Esophagus mucosa (tissue), 1 donor: ENCODE results near the gene UNC119B. TPM values are rescaled to one million over a fixed set of nuclear protein-coding genes. Genes with fewer than 3 reads are reported as not detected.

Experiments used
- ATAC-seq: fragments of 200-7000 bp; cut with Tn5 transposase; one replicate; pipeline ENCODE4 v1.9.1; 2020
- total RNA-seq: library from RNA; stranded (reverse); gene quantifications from one replicate; pipeline ENCODE4 v1.2.4, GENCODE V29; 2023
- donor health status: DM: yes; HTN: yes; CAD: no.

UNC119B gene
- 14.7 TPM for total RNA-seq

DNA sequence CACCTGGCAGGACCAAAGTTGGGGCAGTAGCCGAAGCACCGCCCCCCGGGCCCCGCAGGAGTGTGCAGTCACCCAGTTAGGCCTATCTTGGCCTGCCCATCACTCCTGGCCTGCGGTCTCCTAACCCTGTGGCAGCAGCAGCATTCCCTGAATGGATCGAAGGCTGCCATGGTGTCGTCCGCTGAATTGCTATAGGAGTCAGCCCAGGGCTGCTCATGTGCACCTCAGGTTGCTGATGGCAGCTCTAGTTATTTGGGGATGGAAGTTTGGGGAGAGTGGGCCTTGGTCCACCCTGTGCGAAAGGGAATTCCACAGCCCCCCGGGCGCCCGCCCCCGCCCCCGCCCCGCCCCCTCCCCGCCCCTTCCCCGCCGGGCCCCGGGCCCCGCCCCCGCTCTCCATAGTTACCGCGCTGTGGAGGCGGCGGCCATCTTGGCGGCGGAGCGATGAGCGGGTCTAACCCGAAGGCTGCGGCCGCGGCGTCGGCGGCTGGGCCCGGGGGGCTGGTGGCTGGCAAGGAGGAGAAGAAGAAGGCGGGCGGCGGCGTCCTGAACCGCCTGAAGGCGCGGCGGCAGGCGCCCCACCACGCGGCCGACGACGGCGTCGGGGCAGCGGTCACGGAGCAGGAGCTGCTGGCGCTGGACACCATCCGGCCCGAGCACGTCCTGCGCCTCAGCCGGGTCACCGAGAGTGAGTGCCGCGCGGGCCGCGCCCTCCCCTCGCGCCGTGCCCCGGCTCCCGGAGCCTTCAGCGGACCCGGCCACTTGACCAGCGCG, at the start of gene UNC119B:
Gene UNC119B, plus strand, starts transcription at position 428 of the 774 bp plus-strand sequence. Its CDS starts 17 bp downstream, at position 445.
- peak; percentile 77 for ATAC-seq

DNA sequence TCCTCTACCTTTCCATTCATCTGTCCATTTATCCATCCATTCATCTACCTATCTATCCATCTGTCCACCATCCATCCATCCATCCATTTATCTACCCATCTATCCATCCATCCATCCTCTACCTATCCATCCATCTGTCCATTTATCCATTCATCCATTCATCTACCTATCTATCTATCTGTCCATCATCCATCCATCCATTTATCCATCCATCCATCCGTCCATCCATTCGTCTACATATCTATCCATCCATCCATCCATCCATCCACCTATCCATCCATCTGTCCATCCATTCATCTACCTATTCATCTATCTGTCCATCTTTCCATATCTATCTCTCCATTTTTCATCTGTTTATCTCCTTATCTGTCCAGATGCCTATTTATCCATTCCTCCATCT, 48.8 kb upstream of the UNC119B start:
- no peak for ATAC-seq

DNA sequence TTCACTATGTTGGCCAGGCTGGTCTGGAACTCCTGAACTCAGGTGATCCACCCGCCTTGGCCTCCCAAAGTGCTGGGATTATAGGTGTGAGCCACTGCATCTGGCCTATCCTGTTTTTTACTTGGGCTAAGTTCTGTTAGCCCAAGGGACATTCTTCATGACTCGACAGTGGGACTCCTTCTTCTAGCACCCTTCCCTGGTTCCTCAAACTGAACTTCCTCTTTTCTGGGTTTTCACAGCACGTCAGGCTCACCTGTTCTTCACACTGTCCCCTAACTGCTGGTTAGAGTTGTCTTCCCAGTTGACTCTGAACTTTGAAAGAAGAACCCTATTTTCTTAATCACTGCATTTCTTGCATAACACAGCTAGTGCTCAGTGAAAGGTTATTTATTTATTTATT, 47.4 kb upstream of the UNC119B start:
- ATAC-seq, result no peak

DNA sequence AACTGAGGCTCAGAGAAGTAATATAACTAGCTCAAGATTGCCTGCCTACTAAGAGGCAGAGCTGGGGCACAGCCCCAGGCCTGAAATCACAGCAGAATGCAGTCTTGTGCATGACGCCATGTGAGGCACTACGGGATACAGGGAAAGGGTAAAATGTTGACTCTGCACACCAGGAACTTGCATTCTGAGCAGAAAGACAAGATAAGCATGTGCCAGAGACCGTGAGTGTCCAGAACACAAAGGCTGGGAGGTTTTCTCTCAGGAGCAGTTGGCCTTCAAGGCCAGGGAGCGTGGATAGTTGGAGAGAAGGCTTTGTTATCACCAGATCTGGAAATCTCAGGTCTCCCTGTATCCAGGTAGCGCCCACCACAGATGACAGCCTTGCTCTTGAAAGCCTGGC, 46.5 kb upstream of the UNC119B start:
- no peak for ATAC-seq

DNA sequence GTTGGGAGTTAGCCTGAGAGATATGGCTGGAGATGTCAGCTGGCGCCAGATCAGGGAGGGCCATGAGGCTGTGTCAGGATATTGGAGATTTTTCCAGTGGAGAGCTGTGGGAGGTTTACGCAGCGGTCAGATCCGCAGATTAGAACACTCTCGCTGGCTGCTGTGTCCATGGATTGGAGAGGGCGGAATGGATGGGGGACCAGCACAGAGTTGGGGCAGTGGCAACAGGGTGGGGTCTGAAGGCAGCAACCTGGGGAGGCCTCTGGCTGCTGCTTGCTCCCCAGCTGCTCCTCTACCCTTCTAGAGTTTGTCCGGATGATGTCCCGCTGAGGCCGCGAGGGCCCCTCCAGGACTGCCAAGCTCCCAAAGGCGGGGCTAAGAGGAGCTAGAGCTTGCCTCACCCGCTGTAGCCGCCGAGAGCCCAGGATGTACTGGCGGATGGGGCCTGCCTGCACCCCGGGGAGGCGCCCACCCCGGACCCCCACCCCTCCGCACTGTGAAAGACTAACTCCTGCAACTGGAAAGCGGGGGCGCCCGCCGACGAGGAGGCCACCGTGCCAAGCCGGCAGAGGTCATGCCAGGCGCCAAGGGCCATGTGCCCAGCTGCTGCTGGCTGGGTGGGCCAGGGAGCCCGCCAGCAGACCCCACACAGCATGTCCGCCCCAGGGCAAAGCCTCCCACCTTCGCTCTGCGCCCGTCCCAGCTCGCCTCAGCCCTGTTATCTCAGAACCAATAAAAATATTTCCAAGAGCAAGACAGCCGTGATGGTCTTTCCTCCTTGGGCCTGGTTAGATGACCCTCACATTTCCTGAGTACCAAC, 43.5 kb upstream of the UNC119B start:
- no peak for ATAC-seq

DNA sequence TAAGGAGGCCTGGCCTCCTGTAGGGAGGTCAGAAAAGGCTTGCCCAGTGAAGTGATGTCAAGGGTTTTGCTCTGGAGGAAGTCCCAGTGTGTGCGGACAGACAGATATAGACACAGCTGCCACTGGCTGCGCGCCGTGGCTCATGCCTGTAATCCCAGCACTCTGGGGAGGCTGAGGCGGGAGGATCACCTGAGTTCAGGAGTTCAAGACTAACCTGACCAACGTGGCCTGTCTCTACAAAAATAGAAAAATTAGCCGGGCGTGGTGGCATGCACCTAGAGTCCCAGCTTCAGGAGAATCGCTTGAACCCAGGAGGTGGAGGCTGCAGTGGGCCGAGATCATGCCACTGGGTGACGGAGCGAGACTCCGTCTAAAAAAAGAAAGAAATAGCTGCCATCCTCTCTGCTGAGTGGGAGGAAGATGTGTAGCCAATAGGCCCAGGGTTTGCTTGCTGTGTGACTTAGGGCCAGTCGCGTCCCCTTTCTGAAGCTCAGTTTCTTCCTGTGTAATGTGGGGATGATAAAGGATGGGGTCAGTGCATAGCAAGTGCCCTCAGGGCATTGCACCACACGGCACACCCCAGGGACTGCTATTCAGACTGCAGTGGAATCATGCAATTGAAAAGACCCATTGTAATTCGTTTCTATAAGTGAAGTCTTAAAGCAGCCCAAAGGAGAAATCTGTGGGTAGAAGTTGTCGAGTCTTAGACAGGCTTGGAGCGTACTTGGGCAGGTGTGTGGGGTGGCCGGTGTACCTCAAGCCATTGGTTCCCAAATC, 42.0 kb upstream of the UNC119B start:
- no peak for ATAC-seq

DNA sequence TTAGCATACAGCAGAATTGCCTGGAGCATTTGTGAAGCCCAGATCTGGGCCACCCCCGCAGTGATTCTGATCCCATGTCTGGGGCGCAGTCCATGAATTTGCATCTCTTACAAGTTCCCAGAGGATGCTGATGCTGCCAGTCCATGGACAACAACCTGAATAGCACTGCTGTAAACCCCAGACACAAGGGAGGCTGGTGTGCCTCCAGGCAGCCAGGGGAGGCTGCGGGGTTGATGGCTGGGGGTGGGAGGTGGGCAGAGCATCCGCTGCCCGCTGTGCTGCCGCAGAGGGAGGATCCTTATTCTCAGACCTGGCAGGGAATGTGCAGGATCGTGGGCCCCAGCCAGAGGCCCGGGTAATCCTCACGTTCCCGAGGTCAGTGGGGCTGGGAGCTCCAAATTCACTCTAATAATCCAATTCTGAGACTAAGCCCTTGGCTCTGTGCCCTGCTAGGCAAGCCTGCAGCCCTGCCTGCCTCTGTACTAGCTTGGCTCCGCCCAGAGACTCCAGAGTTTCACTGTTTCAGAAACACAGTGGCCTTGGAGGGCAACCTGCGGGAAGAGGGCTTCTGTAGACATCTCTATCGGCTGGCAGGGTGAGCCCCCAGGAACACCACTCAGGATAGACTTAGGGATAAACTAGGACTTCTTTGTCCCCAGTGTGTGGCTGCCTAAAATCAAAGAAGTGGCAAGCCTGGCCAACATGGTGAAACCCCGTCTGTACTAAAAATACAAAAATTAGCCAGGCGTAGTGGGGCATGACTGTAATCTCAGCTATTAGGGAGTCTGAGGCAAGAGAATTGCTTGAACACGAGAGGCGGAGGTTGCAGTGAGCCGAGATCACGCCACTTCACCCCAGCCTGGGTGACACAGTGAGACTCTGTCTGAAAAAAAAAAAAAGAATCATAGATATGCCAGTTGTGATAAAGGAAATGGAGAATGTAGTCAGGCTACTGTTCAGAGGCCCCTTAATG, 41.1 kb upstream of the UNC119B start:
- ATAC-seq, result peak; percentile 73

DNA sequence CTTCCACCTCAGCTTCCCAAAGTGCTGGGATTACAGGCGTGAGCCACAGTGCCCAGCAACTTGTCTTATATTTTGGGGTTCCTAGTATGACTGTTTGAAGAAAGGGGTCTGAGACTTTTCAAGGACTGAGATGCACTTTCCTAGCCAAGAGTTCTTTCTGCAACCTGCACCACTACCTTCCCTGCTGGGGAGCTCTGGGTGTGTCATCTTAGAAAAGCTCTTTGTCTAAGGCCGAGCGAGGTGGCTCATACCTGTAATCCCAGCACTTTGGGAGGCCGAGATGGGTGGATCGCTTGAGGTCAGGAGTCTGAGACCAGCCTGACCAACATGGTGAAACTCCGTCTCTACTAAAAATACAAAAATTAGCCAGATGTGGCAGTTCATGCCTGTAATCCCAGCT, 40.0 kb upstream of the UNC119B start:
- ATAC-seq, result peak; percentile 37

DNA sequence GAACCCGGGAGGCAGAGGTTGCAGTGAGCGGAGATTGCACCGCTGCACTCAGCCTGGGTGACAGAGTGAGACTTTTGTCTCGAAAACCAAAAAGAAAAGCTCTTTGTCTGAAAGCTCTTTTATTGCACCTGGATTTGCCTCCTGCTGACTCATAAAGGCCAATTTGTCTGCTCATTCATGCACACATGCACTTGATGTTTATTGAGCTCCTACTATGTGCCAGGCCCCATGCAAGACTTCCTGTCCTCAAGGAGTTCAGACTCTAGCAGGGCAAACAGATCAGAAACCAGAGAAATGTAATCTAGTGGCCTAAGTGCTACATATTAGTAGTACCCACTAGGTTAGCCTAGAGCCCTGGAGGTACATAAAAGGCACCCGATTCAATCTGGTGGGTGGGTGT, 39.6 kb upstream of the UNC119B start:
- ATAC-seq, result no peak

DNA sequence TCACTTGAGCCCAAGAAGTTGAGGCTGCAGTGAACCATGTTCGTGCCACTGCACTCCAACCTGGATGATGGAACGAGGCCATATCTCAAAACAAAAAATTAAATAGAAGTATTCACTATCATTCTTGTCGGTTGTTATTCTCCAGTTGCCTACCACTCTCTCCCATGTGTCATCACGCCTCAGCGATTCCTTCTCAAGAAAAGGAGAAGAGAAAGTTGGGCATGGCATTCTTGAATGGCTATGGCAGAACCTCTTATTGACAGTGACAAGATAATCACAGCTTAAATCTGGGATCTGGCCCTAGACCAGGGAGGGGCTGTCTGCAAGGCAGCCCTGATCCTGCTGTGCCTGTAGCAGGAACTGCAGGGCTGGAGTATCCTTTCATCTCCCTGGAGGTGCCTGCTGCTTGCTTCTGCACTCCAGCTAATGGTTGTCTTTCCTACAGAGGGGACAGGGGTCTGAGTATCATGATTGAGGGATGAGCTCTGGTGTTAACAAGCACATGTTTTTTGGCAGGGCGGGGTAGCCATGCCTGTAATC, 36.1 kb upstream of the UNC119B start:
- ATAC-seq, result no peak

DNA sequence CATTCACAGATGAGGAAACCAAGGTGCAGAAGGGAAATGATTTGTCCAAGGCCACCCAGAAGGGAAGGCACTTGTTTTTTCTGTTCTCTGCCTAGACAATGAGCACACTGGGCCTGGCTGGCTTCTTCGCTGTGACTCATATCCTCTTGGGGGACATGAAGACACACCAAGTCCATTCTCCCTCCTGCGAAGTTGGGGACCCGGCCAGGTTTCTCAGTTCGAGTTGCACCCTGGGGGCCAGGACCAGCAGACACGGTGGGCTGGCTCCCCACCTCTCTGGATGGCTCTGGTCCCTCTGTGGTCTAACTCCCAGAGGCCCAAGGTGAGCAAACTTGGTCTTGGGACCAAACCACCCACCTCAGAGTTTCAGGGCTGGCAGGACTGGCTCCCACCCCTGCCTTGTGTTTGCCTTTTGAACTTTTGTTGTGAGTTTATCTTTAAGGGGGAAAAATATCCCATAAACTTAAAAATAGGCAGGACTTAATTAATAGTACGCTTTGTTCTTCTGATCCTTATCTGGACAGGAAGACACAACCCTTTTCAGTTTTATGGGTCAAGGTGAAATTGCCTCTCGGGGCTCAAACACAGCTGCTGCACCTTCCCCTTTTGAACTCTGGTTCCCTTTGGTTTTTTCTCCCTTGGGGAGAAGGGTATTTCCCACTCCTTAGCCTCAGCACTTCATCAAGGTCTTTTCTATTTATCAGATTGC, 32.3 kb upstream of the UNC119B start:
- ATAC-seq, result peak; percentile 43

DNA sequence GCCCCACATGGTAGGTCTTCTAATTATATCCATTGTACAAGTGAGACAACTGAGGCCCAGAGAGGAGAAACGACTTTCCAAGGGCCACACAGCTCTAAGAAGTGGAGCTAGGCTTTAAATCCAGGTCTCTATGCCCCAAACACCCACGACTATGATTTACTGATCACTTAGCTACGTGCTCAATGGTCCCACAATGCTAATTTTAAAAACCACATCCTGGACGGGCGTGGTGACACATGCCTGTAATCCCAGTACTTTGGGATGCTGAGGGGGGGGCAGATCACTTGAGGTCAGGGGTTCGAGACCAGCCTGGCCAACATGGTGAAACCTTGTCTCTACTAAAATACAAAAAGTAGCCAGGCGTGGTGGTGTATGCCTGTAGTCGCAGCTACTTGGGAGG, 31.7 kb upstream of the UNC119B start:
- ATAC-seq, result no peak

DNA sequence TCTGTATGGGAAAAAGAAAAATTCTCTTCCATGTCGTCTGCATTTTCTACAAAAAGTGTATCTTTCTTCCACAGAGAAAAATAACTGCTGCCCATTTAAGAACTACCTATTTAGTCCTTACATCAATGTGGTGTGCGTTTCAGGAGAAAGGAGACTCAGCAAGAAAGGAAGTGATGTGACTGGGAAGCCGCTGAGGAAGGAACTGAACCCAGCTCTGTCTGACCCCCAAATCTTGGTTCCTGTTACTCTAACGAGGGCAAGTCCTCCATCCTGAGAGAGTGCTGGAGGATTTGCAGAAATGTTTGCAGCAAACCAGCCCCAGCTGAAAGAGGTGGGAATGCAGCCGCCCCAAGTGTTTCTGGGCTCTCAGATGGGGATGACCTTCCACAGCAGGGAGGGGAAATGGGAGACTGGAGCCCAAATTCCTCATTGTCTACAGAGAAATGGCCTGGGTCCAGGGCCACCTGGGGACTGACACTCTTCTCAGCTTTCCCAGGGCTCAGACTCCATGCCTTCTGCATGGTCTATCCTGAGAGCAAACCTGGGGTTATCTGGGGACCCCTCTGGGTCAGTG, 30.0 kb upstream of the UNC119B start:
- ATAC-seq, result no peak

DNA sequence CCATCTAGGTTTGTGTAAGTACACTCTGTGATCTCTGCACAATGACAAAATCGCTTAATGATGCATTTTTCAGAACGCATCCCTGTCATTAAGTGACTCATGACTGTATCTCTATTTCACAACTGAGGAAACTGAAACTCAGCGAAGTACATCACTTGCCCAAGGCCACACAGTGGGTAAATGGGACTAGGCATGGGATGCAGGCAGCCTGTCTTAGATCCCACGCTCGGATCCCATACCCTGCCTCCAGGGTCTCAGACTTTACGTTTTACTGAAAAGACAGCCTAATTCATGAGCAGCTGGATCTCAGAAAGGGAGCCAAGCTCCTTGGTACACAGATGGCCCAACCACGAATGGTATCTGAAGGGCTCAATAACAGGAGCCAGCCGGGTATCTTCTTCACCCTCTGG, 25.7 kb upstream of the UNC119B start:
- no peak for ATAC-seq

DNA sequence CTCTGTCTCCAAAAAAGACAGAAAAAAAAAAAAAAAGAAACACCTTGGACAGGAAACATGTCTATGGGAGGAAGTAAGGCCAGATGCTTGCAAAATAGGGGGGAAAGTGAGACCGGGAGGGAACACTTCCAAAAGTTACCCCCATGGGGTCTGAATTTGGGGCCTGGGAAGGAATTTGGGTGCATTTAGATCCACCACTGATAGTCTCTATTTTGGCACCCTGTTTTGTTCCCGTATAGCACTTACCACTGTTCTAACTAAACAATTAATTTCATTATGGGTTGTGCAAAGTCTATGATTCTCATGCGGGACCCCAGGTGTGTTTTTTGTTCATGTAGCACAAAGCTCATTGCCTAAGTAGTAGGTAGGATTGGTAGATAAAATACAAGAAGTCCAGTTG, 24.7 kb upstream of the UNC119B start:
- no peak for ATAC-seq

DNA sequence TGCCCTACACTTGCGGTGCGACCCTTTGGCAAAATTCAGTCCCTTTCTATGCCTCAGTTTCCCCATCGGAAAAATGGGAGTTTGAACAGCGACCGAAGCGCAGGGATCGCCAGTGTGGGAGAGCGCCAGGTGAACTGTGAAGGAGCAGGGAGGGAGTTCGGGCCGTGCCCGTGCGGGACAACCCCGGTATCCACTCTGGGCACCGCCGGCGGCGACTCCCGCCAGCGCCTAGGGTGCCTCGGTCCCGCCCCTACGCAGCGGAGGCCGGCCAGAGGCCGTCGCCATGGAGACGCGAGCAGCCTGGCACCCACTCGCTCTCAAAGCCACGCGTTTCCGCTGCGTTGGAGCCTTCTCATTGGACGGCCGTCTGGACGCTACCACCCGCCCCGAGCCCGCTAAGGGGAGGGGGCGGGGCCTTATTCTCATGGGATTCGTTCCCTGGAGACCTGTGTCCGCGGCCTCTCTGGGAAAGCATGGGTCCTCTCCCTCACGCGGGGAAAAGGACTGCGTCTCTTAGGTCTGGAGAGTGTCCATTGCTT, 24.0 kb upstream of the UNC119B start:
- peak; percentile 92 for ATAC-seq

DNA sequence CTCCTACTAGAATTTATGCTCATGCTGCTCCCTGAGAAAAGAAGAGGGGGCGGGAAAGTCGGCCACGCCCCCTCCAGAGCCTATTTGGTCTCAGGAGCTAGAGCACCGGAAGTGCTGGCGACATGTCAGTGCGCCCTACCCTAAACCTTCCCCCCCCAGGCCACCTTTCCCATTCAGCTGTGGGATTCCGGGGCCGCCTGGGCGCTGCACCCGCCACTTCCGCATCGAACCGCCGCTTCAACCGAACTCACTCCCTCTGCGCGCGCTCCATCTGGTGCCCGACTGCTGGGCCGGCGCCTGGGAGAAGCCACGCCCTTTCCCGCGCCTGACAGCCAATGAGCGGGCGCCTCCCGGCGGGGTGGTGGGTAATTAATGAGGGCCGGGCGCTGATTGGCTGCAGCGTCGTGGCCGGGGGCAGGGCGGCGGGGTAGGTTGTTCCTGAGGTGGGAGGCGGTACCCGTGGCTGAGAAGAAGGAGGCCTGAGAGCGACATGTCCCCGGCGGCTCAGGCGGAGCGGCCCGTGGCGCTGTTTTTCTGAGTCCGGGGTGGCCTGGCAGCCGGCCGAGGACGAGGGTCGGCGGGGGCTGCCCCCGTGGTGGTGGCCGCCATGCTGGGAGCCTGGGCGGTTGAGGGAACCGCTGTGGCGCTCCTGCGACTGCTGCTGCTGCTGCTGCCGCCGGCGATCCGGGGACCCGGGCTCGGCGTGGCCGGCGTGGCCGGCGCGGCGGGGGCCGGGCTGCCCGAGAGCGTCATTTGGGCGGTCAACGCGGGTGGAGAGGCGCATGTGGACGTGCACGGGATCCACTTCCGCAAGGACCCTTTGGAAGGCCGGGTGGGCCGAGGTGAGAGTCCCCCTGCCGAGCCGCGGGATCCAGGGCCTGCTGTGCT, 23.3 kb upstream of the UNC119B start, which contains the start of gene MLEC:
Gene MLEC, plus strand, starts transcription at position 460 of the 888 bp plus-strand sequence. Its CDS starts 148 bp downstream, at position 608.
- ATAC-seq, result peak; percentile 95

DNA sequence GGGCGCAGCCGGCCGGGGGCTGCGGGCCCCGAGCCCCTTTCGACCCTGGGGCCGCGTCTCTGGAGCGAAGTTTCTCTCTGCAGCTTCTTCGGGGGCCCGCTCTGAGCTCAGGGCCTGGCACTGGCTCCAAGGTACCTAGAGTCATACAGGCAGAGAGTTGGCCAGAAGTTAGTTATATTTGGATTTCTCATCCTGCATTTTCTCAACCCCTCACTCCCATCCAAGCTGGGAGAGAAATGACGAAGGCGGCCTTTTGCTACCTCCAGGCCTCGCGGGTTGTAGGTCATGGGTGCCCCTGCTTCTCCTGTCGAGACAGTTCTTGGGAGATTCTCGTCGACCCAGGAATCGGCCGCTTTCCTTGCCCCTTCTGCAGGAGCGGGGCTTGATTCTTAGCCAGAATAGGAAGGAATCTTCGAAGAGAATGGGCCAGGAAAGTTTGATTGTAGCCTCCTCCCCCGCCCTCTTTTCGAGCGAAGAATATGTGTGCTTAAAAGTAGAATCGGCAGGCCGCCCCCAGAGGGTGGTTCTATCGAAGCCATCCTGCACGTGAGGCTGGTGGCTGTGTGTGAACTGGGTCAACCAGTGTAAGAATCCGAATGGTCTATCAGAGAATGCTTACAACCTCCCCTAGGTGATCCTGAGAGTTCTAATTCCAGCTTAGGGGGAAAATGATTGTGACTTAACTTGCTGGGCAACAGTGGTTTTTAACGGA, 22.5 kb upstream of the UNC119B start:
- no peak for ATAC-seq
